Measurements from ENCODE around the gene ACY1.

- TF ChIP-seq MAX (IDR thresholded peaks at IDR 0.05; ENCODE audit: insufficient read depth, insufficient read length) (no peak), JUN (IDR thresholded peaks at IDR 0.05; ENCODE audit: borderline replicate concordance, insufficient read depth, insufficient read length, low read depth) (no peak), POLR2A (IDR thresholded peaks at IDR 0.05; ENCODE audit: low read depth, low read length) (no peak), CTCF (IDR thresholded peaks at IDR 0.05; ENCODE audit: extremely low read depth in 1 of 2, insufficient read depth in 1 of 2, low read depth in 1 of 2, low read length in 2 of 2) (no peak), POLR2AphosphoS5 (IDR thresholded peaks at IDR 0.05; ENCODE audit: insufficient read depth, low read depth, low read length) (no peak)
Measured at GRCh38 chr3:52037291-52037690, 54.0 kb downstream of the ACY1 start.

All from endothelial cell of umbilical vein (primary cell).